H9 (cell line): ENCODE results near the gene LSS. TPM values are rescaled to one million over a fixed set of nuclear protein-coding genes. Genes with fewer than 3 reads are reported as not detected.

Experiments used
- DNase-seq: peaks from one replicate; pipeline ENCODE4 v3.0.0-alpha.2; 2017
- H2AFZ ChIP-seq: one replicate; pipeline ENCODE4 v1.6.1; 2013; ENCODE audit warnings: mild to moderate bottlenecking, low read length, control low read depth, moderate library complexity
- H2AK5ac ChIP-seq: 2 replicates; pipeline ENCODE4 v1.6.1; 2013; ENCODE audit warnings: low read length, control low read depth, mixed read lengths; ENCODE audit not compliant: insufficient read length
- H2BK120ac ChIP-seq: one replicate; pipeline ENCODE4 v1.6.1; 2013; ENCODE audit warnings: low read depth, mild to moderate bottlenecking, low read length, control low read depth, inconsistent platforms; ENCODE audit not compliant: poor library complexity, severe bottlenecking
- H2BK12ac ChIP-seq: 2 replicates; pipeline ENCODE4 v1.6.1; 2013; ENCODE audit warnings: low read length, control low read depth, mixed read lengths, low read depth; ENCODE audit not compliant: insufficient read length
- H2BK15ac ChIP-seq: 2 replicates; pipeline ENCODE4 v1.6.1; 2013; ENCODE audit warnings: low read depth, low read length, control low read depth
- H2BK20ac ChIP-seq: one replicate; pipeline ENCODE4 v1.6.1; 2013; ENCODE audit warnings: low read depth, mild to moderate bottlenecking, low read length, control low read depth, inconsistent platforms; ENCODE audit not compliant: poor library complexity, severe bottlenecking
- H2BK5ac ChIP-seq: 2 replicates; pipeline ENCODE4 v1.6.1; 2013; ENCODE audit warnings: low read length, control low read depth, mixed read lengths; ENCODE audit not compliant: insufficient read length
- H3K14ac ChIP-seq: 2 replicates; pipeline ENCODE4 v1.6.1; 2013; ENCODE audit warnings: low read length, control low read depth; ENCODE audit not compliant: insufficient read depth
- H3K18ac ChIP-seq: 2 replicates; pipeline ENCODE4 v1.6.1; 2013; ENCODE audit warnings: low read depth, mild to moderate bottlenecking, mixed read lengths, low read length, control low read depth; ENCODE audit not compliant: insufficient read length
- H3K23ac ChIP-seq: 2 replicates; pipeline ENCODE4 v1.6.1; 2013; ENCODE audit warnings: low read length, control low read depth, mixed read lengths, low read depth; ENCODE audit not compliant: insufficient read length
- H3K23me2 ChIP-seq: 2 replicates; pipeline ENCODE4 v1.6.1; 2013; ENCODE audit warnings: low read depth, mild to moderate bottlenecking, mixed read lengths, low read length, control low read depth; ENCODE audit not compliant: insufficient read length, poor library complexity, severe bottlenecking
- H3K27ac ChIP-seq: 2 replicates; pipeline ENCODE4 v1.5.1; 2013; ENCODE audit warnings: low read length, control low read depth, mixed read lengths, low read depth; ENCODE audit not compliant: insufficient read length
- H3K27me3 ChIP-seq: 2 replicates; pipeline ENCODE4 v1.6.1; 2013; ENCODE audit warnings: low read length, control low read depth, inconsistent platforms; ENCODE audit not compliant: insufficient read depth
- H3K4ac ChIP-seq: 2 replicates; pipeline ENCODE4 v1.6.1; 2013; ENCODE audit warnings: low read depth, mild to moderate bottlenecking, control low read depth, inconsistent platforms, low read length, moderate library complexity
- H3K4me1 ChIP-seq: 2 replicates; pipeline ENCODE4 v1.6.1; 2013; ENCODE audit warnings: low read length, control low read depth, inconsistent platforms; ENCODE audit not compliant: insufficient read depth
- H3K4me2 ChIP-seq: 2 replicates; pipeline ENCODE4 v1.6.1; 2013; ENCODE audit warnings: low read length, control low read depth, mixed read lengths; ENCODE audit not compliant: insufficient read length, insufficient read depth
- H3K56ac ChIP-seq: 2 replicates; pipeline ENCODE4 v1.6.1; 2013; ENCODE audit warnings: low read depth, mild to moderate bottlenecking, mixed read lengths, low read length, control low read depth; ENCODE audit not compliant: insufficient read length
- H3K79me1 ChIP-seq: 2 replicates; pipeline ENCODE4 v1.6.1; 2013; ENCODE audit warnings: low read depth, mild to moderate bottlenecking, moderate library complexity, low read length, control low read depth, inconsistent platforms; ENCODE audit not compliant: insufficient read depth, poor library complexity, severe bottlenecking
- H3K79me2 ChIP-seq: 2 replicates; pipeline ENCODE4 v1.6.1; 2013; ENCODE audit warnings: low read length, control low read depth, inconsistent platforms; ENCODE audit not compliant: insufficient read depth
- H3K9ac ChIP-seq: 2 replicates; pipeline ENCODE4 v1.6.1; 2013; ENCODE audit warnings: low read length, control low read depth, mixed read lengths; ENCODE audit not compliant: insufficient read length; ENCODE audit errors: extremely low read depth
- H3K9me3 ChIP-seq: one replicate; pipeline ENCODE4 v1.6.1; 2013; ENCODE audit warnings: low read depth, low read length, inconsistent platforms; ENCODE audit not compliant: control insufficient read depth
- H3T11ph ChIP-seq: one replicate; pipeline ENCODE4 v1.6.1; 2013; ENCODE audit warnings: mild to moderate bottlenecking, low read length, control low read depth, inconsistent platforms
- H4K20me1 ChIP-seq: one replicate; pipeline ENCODE4 v1.6.1; 2013; ENCODE audit not compliant: control insufficient read depth, insufficient read length, insufficient read depth
- H4K5ac ChIP-seq: 2 replicates; pipeline ENCODE4 v1.6.1; 2013; ENCODE audit warnings: low read depth, mild to moderate bottlenecking, mixed read lengths, low read length, control low read depth; ENCODE audit not compliant: insufficient read length
- H4K8ac ChIP-seq: replicated peaks from 2 replicates; pipeline ENCODE4 v1.6.1; 2013; ENCODE audit warnings: low read length, control low read depth, mixed read lengths, low read depth; ENCODE audit not compliant: insufficient read length
- H4K91ac ChIP-seq: 2 replicates; pipeline ENCODE4 v1.6.1; 2013; ENCODE audit warnings: low read depth, mild to moderate bottlenecking, moderate library complexity, mixed read lengths, low read length, control low read depth; ENCODE audit not compliant: insufficient read length
- H3K27ac Mint-ChIP-seq, 3 experiments: 2 replicates in 2 of 3; 3 replicates in 1 of 3; pipeline ENCODE4 v1.8.0; 2020 to 2021; ENCODE audit warnings: mixed read lengths in 3 of 3, mild to moderate bottlenecking in 1 of 3, moderate library complexity in 1 of 3
- H3K27me3 Mint-ChIP-seq: 2 replicates; pipeline ENCODE4 v1.8.0; 2021; ENCODE audit warnings: low read depth, mild to moderate bottlenecking, moderate library complexity, mixed read lengths
- H3K36me3 Mint-ChIP-seq, 3 experiments: 2 replicates in 2 of 3; 3 replicates in 1 of 3; pipeline ENCODE4 v1.8.0; 2020 to 2021; ENCODE audit warnings: low read depth in 3 of 3, mixed read lengths in 3 of 3; ENCODE audit not compliant: insufficient read depth in 1 of 3
- H3K4me1 Mint-ChIP-seq, 2 experiments: 2 replicates each; pipeline ENCODE4 v1.8.0; 2020; ENCODE audit warnings: mixed read lengths in 2 of 2
- H3K4me3 Mint-ChIP-seq, 2 experiments: 2 replicates in 1 of 2; 3 replicates in 1 of 2; pipeline ENCODE4 v1.8.0; 2020 to 2021; ENCODE audit warnings: mild to moderate bottlenecking in 2 of 2, mixed read lengths in 2 of 2, moderate library complexity in 1 of 2
- H3K9me3 Mint-ChIP-seq, 2 experiments: 2 replicates in 1 of 2; 3 replicates in 1 of 2; pipeline ENCODE4 v1.8.0; 2020; ENCODE audit warnings: mild to moderate bottlenecking in 2 of 2, mixed read lengths in 2 of 2, moderate library complexity in 1 of 2
- WGBS: extraction: QIAGEN DNeasy Blood & Tissue Kit; methylation state at CpG from one replicate; pipeline ENCODE4 v1.1.7; 2013; ENCODE audit warnings: missing lambda C conversion rate, low lambda C conversion rate, mixed read lengths; ENCODE audit not compliant: insufficient read length; ENCODE audit errors: extremely low coverage; 5-methylcytosine and 5-hydroxymethylcytosine counted together
- total RNA-seq: library from RNA; stranded (reverse); gene quantifications from 2 replicates; pipeline ENCODE4 v1.2.1, GENCODE V29; 2021
- TF ChIP-seq, protein P1 (sequence below): fragments of 200-600 bp; sonication (generic); conservative IDR thresholded peaks from 3 replicates; pipeline ENCODE4 v1.8.0; 2021; ENCODE audit warnings: antibody characterized with exemption, mild to moderate bottlenecking

LSS gene
- total RNA-seq, 1 experiment from 2014 or later = 69.2 TPM

DNA sequence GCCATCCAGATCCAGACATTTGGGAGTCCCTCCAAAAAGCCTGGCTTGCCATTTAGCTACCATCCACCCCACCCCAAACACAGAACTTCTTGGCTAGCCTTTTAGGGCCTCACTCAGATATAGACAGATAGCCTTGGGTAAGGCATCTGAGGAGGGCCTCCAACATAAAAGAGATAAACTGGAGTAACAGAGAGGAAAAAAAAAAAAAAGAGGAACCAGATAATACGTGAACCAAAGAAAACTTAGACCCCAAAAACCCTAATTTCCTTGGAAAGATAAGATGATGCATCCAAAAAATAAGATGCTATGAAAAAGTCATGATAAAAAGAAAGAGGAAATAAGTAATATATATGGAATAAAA, 19.8 kb upstream of the LSS start:
- Histone ChIP-seq H2BK20ac (no peak overlapping the region), H2BK5ac (no peak overlapping the region), H2BK12ac (no peak overlapping the region), H3K14ac (no peak overlapping the region), H3K4ac (no peak overlapping the region), H4K20me1 (no peaks in the 10 kb centered on the region), H2AFZ (no peak overlapping the region), H2BK120ac (no peak overlapping the region), H3K9ac (no peak overlapping the region), H3K27ac (no peak overlapping the region), H3T11ph (no peak overlapping the region), H3K56ac (no peak overlapping the region), H2BK15ac (no peak overlapping the region), H3K23me2 (no peaks in the 10 kb centered on the region), H3K27me3 (no peaks in the 10 kb centered on the region), H3K4me2 (no peak overlapping the region), H3K79me1 (no peaks in the 10 kb centered on the region), H3K79me2 (no peaks in the 10 kb centered on the region), H2AK5ac (no peak overlapping the region), H4K5ac (no peak overlapping the region), H3K4me1 (no peaks in the 10 kb centered on the region), H4K91ac (no peak overlapping the region), H4K8ac (no peak overlapping the region), H3K23ac (no peak overlapping the region), H3K18ac (no peak overlapping the region), H3K9me3 (no peaks in the 10 kb centered on the region)
- TF ChIP-seq, protein P1, sequence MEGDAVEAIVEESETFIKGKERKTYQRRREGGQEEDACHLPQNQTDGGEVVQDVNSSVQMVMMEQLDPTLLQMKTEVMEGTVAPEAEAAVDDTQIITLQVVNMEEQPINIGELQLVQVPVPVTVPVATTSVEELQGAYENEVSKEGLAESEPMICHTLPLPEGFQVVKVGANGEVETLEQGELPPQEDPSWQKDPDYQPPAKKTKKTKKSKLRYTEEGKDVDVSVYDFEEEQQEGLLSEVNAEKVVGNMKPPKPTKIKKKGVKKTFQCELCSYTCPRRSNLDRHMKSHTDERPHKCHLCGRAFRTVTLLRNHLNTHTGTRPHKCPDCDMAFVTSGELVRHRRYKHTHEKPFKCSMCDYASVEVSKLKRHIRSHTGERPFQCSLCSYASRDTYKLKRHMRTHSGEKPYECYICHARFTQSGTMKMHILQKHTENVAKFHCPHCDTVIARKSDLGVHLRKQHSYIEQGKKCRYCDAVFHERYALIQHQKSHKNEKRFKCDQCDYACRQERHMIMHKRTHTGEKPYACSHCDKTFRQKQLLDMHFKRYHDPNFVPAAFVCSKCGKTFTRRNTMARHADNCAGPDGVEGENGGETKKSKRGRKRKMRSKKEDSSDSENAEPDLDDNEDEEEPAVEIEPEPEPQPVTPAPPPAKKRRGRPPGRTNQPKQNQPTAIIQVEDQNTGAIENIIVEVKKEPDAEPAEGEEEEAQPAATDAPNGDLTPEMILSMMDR = no peak
- no peaks in the 10 kb centered on the region for H3K4me1 Mint-ChIP-seq
- DNase-seq = no peak
- H3K9me3 Mint-ChIP-seq = no peaks in the 10 kb centered on the region
- H3K27me3 Mint-ChIP-seq = no peaks in the 10 kb centered on the region
- peaks cover 45 to 91% (median 76%) of the 10 kb centered on the region in 3 experiments for H3K36me3 Mint-ChIP-seq
- H3K27ac Mint-ChIP-seq = peak overlapping the region in 1 of 3 experiments; percentile 64; a peak in 1 of 7 replicates
- WGBS = no CpG with 5 or more reads among the region's 1 CpG
- H3K4me3 Mint-ChIP-seq = no peak overlapping the region
